GM20000 (cell line): Measurements from ENCODE around the gene KCTD10.

Experiments
- DNase-seq: peaks from one replicate; pipeline ENCODE4 v3.0.0; 2012; ENCODE audit warnings: low spot score
- CTCF ChIP-seq: IDR thresholded peaks from 2 replicates; pipeline ENCODE4 v1.5.1; 2012; ENCODE audit warnings: mild to moderate bottlenecking, control low read depth; ENCODE audit errors: extremely low read depth, missing control alignments

KCTD10 gene

GRCh38 chr12:109519787-109520186, 42.7 kb upstream of the KCTD10 start:
- no peak for TF ChIP-seq CTCF
- no peak for DNase-seq

DNA sequence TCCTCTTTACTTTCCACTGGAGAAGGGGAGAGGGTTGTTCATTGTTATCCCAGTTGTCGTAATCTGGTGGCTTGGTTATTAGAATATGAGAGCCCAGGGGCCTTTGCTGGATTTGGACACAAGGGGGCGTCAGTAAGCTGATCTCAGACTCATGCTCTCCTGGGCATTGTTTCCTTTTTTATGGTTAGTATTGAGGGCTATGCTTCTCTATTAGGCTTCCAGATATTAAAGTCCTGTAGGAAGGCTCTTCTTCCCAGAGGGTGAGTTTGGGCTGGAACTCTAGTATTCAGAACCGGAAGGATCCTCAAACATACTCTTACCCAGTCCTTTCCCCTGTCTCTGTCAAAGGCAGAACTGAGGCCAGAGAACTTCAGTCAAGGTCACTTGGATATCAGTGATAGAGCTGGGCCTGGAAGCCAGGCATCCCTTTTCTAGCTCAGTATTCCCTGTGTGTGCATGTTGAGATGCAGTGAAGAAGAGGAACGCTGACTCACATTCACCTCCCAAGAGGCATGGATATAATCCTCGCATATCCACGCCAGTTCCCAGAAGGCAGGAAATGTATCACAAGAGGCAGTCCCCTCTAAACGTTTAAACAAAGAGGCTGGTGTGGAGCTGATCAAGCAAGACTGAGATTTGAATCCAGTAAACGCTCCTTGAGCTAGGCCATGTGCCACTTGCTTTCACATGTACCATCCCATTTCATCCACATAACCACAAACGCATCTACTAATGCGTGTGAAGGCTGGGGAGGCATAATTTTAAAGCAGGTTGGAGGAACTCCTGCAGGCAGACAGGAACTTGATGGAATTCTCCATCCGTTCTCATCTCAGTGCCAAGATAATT, 41.9 kb upstream of the KCTD10 start:
- TF ChIP-seq CTCF: peak; percentile 62
- DNase-seq: peak; percentile 69

DNA sequence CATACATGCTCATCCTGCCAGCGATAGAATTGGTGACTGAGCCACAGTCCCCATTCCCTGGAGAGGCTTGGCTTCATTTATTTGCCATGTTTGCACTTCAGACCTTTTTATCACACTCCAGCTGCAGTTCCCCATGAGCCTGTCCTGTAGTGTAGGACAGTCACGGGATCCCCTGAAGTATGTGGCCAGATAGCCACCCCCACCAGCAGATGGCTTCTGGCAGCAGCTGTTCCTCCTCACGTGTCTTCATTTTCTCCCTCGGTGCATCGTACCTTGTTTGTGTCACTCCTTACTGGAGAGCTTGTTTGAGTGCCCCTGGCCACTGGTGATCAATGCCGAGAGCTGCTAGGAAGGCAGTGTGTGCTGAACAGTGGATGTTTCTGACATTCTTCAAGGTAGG, 40.5 kb upstream of the KCTD10 start:
- TF ChIP-seq CTCF: no peak
- DNase-seq: no peak

GRCh38 chr12:109513977-109514376, 36.9 kb upstream of the KCTD10 start:
- DNase-seq: no peak
- no peak for TF ChIP-seq CTCF

- DNase-seq: no peak
- no peak for TF ChIP-seq CTCF
Measured at GRCh38 chr12:109513051-109513450, 36.0 kb upstream of the KCTD10 start.

- TF ChIP-seq CTCF: no peak
- no peak for DNase-seq
Measured at GRCh38 chr12:109512608-109513007, 35.5 kb upstream of the KCTD10 start.

- no peak for DNase-seq
- TF ChIP-seq CTCF: no peak
Measured at GRCh38 chr12:109510196-109510595, 33.1 kb upstream of the KCTD10 start.
